GM21786 (cell line): Measurements from ENCODE around the gene CDKN2B-AS1.
A peak's percentile ranks its signal among the peaks of the same experiment; 100 is the strongest.

Source experiments
- ATAC-seq: cut with Tn5 transposase; IDR thresholded peaks from one replicate; pipeline ENCODE4 v1.9.1; 2021; ENCODE audit not compliant: unreplicated experiment

CDKN2B-AS1 gene

DNA sequence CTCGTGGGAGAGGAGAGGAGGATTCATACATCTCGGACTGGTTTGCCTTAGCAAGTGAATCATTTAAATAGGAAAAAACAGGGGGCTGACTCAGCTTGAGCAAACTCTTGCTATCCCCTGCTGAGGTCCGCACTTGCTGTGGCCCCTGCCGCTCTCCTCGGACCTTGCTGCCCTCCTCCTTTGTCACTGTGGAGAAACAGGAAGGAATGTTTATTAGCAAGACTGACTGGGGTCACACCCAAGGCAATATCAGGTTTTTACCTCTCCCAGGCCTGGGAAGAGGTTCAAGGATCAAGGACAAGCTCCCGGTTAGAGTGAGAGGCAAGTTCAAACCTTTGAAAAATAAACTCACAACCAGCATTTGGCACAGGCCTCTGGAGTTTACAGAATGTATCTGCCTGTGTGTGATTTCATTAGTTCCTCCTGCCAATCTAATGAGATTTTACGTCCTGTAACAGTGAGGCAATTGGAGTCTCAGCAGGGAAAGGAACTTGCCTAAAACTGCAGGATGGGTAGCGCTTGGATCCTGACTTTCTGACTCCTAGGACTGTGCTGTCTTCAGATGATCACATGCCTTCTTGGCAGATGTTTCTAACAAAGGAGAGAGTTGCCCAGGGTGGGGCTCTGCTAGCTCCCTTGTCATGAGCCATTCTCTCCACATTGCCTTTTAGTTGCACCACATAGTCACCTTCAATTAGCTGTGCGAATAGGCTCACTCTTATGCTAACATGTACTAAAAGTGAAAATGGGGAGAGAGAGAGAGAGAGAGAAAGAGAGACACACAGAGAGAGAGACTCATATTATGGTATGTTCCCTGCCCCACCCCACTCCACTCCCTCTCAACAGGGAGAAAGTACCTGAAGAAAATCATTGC lies 123.2 kb downstream of the CDKN2B-AS1 start:
- ATAC-seq = no peak

DNA sequence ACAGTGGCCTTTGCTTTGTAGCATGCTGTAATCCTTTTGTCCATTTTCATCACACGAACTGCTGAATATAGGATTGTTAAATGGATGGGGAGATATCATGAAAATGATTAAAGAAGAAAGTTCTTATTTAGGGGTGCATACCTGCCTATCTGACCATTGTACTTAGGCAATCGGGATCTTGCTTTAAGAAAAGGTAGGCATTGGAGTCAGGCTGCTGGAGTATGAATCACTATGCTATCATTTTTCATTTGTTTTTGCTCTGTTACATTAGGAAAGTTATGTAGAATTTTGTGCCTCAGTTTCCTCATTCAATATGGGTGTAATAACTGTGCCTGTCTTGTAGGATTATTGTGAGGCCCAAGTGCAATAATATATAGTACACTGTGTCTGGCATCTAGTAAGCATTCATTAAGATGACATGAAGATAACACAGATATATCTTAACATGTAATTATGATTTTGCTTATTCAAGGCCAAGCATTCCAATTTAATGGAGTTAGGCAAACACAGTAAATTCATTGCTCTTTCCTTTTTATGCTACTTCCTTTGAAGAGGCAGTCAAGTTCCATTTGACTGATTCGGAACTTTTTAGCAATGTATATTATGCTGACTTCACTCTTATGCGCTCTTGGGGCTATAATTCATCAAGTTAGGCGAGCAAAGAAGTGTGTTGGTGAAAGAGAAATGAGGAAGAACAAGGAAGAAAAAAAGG lies 124.4 kb downstream of the CDKN2B-AS1 start:
- ATAC-seq = no peak

DNA sequence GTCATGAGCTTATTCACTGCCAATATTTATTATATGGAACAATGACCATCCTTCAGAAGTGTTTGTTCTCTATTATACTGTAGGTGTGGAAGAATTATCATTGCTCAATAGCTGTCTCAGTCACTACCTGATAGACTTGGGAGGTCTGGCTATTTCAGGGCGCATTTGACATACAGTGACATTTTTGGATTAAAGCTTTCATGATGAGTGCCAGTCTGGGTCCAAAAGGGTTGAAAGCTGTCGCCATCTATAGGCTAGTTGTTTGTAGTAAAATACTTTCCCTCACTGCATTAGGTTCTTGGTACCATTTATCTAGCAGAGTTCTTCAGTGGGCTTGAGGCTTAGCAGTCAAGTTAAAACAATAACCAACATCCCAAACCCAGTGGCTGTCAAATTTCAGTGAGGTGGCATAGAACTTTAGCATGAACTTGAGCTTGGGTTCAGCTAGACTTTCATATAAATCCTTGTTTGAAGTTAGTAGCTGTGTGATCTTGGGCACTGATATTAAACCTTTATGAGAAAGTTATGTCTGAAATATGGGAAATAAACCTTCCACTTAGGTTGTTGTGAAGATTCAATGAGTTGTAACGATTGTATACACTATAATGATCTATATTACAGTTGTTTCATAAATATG lies 125.0 kb downstream of the CDKN2B-AS1 start:
- peak; percentile 66 for ATAC-seq

DNA sequence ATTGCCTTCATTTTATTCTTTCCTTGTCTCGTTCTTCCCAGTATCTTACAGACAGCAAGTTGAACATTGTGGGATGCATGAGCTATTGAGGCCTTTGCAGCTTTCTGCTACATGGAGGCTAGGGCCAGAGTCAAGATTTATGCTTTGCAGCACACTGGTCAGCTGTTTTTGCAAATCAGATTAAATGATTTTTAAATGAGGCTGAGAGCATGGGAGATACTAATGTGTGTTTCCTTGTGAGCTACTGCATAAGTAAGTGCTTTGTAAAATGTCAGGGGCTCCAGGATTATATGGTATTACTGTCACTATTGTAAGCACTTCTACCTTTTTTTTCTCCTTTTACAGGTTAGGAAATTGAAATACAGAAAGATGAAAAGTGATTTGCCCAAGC lies 125.6 kb downstream of the CDKN2B-AS1 start:
- ATAC-seq = no peak

DNA sequence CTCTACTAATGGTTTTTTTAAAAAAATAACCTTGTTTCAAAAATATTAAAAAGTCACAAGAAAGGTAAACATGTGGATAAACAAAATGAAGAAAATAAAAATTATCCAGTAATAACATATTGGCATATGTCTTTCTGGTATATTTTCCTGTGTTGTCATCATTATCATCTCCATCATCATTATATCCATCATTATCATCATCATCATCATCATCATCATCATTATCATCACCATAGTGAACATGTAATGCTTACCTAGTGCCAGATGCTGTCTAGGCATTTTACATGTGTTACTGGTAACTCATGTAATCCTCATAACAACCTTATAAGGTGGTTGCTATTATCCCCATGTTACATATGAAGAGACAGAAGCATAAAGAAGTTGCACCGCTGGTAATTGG lies 126.0 kb downstream of the CDKN2B-AS1 start:
- no peak for ATAC-seq

DNA sequence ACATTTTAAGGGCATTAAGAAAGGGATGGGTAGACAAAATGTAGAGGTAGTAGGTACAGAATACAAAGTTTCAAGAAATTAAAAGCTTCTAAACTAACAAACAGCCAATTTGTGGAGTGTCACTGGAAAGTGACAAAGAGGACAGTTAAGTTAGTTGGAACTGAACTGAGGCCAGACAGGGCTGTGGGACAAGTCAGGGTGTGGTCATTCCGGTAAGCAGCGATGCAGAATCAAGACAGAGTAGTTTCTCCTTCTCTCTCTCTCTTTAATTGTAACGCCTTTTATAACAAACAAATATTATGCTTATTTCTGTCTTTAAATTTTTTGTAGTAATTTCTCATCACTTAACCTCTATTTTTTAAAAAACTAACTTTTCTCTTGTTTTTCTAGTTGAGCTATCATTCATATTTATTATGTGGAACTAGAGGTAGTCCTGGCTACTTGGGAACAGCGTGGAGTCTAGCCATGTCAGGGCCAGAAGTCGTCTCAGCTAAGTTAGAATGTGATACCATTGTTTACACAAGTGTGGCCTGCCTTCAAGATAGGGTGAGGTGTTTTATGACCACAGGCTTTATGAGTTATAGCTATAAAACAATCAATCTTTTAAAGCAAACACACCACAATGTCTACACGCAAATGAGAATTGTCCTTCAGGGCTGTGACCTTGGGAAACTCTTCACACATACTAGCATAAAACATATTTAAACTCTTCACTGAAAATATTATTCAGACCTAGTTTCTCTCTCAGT lies 129.8 kb downstream of the CDKN2B-AS1 start:
- ATAC-seq = no peak

DNA sequence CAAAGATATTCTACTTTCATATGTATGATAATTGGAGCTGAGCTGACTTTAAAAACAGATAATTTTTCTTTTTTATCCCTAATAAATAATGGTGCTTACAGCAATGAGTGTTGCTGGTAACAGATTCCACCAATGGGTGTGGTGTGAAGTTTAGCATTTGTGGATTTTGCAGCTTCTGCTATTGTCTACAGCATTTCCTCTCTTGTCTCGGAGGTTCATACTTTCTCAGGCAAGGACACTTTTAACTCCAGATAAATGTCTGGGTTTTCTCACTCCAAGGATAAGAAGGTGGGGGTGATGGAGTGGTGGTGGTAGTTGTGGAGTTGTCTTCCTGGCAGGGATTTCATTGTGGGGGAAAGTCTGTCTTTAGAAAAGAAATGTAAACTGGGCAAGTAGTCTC lies 134.5 kb downstream of the CDKN2B-AS1 start:
- no peak for ATAC-seq

DNA sequence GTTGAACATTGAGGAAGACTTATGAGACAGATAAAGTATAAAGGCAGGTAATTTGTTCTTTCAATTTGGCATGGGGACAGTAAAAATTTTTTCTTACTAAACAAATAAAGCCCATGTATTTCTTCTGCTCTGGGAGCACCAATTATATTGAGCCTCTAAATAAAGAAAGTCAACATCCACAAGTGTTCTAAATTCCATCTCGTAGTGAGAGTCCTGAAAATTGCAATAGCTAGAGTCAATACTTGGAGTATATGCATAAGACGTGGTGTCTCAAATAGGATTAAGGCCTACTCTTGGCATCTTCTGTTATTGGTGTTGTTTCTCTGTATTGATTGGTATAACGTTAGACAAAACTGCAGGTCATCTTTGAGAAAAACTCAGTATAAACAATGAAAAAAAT lies 135.0 kb downstream of the CDKN2B-AS1 start:
- ATAC-seq = no peak

DNA sequence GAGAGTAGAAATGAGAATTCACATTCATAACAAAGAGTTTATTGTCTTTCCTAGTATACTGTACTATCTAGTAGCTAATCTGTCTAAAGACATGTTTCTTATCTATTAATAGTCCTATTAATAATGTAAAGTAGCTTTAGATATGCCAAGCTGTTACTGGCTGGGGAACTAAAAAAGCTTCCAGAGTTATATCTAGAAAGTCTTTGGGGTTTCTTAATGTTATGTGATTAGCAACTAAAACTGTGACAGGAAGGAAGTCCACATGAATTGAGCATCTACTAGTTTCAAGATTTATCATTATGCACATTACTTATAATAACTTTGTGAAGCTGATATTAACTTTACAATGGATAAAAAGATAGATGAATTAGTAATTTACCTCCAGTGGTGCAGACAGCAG lies 137.2 kb downstream of the CDKN2B-AS1 start:
- ATAC-seq = no peak

DNA sequence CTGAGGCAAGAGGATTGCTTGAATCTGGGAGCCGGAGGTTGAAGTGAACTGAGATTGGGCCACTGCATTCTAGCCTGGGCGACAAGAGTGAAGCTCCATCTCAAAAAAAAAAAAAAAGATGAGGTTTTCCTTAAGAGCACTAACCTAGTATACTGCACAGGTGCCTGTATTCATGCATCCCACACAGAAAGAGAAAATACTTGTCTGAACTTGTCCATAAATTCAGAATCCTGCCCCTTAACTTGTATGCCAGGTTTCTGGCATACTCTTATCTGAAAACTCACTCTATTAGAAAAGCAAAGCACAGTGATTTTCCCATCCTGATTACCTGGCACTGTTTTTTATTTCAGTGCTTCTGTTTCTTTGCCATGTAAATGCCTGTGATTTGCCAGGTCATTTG lies 139.8 kb downstream of the CDKN2B-AS1 start:
- no peak for ATAC-seq

DNA sequence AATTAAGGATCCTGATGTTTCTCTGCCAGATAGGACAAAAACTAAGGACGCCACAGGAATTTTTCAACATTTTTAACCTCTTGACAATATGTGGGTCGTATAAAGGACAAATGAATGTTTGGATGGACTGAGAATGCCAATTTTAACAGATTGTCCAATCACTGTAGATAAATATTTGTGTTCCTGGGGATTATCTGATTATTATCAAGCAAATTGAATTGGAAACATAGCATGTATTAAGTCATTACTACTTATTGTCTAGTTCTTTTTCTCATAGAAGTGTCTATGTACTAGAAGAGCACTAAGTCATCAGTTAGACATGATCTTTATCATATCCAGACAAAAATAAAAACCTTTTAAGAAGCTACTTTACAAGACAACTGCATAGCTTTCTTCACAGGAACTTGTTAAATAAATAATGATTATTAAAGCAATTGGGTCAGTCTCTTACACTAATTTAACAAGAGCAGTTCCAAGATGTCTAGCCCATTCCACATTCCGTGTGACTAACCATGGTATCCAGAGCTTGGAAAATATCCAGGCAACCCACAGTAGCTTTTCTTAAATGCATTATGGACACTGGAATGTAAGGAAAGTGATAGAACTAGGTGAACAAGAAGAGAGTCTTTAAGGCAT lies 142.0 kb downstream of the CDKN2B-AS1 start:
- no peak for ATAC-seq

DNA sequence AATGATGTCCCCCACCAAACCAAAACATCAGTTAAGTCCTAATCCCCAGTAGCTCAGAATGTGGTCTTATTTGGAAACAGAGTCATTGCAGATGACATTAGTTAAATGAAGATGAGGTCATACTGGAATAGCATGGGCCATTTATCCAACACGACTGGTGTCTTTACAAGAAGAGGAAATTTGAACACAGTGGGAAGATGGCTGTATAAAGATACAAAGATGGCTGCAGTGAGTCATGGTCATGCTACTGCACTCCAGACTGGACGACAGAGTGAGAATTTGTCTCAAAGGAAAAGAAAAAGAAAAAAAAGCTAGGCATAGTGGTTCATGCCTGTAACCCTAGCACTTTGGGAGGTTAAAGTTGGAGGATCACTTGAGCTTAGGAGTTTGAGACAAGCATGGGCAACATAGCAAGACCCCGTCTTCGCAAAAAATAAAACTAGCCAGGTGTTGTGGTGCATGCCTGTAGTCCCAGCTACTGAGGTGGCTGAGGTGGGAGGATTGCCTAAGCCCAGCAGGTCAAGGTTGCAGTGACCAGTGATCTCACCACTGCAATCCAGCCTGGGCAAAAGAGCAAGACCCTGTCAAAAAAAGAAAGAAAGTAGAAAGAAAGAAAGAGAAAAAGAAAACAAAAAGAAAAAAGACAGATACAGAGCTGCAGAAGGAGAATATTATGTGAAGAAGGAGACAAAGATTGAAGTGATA lies 144.5 kb downstream of the CDKN2B-AS1 start:
- no peak for ATAC-seq

DNA sequence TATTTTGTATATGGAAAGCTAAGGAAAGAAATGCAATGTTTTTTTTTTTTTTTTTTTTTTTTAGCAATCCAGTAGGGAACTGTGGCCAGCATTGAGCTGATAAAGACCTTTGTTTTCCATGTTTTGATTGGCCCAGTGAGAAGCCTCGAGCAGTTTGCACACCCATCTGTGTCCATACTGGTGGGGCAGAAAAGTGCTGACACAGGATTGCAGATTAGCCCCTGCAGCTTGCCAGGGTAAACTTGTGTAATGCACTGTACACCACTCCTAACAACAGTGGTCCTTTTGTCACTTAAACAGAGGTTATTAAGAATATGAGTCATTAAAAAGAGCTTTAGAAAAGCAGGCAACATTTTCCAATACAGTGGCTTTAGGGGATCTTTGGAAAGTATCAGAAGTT lies 147.3 kb downstream of the CDKN2B-AS1 start:
- no peak for ATAC-seq

DNA sequence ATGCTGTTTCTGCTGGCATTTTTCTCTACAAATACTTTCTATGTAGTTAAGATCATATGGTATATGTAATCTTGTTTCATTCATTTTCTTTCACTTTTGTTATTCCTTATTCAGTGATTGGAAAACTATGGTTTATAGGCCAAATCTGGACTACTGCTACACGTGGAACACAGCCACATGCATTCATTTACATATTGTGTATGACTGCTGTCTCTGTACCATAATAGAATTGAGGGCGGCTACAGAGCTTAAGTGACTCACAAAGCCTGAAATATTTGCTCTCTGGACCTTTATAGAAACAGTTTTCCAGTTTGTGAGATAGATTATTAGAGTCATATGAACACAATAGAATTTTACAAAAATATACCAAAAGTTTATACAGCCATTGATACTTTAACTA lies 148.1 kb downstream of the CDKN2B-AS1 start:
- no peak for ATAC-seq

DNA sequence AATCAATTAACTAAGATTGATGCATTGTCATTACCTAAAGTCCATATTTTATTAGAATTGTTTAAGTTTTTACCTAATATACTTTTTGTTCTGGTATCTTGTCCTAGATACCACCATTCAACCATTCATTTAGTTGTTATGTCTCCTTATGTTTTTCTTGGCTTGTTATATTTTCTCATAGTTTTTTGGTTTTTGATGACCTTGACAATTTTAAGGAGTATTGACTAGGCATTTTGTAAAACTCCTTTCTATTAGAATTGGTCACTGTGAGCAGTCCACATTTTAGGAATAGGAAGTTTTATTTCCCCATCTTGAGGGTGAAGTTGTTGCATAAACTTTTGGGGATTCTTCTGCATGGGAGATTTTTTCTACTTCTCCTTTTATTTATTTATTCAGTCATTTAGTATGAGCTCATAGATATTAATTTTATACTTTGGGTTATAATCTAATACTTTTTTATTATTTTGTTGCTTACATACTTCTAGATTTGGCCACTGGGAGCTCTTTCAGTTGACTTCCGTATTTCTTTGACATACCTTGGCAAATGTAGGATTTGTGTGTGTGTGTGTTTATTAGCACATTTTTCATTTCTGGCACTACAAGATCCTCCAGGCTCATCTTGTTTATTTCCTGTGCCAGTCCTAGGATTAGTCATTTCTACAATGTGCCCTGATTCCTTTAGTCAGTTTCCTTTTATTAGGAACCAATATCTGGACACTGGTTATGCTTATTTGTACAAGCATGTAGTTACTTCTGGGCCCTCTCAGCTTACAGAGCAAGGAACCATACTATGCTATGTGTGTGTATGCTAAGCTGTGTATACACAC lies 149.4 kb downstream of the CDKN2B-AS1 start:
- ATAC-seq = no peak

DNA sequence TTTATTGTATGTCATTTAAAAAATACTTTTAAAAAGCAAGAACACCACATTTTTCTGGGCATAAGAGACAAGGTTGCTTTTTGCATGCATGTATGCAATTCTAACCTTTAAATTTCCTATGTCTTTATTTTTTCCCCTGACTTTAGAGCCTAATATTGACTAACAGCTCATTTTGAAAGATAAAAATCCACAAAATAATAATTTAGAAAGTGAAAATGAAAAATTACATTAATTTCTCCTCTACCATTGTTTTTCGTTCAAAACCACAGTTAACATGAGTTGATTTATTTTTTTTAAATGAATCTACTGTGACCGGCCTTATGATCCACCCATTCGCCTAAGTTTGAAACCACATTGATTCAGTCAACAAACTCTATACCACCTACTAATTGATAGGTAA lies 152.0 kb downstream of the CDKN2B-AS1 start:
- no peak for ATAC-seq

DNA sequence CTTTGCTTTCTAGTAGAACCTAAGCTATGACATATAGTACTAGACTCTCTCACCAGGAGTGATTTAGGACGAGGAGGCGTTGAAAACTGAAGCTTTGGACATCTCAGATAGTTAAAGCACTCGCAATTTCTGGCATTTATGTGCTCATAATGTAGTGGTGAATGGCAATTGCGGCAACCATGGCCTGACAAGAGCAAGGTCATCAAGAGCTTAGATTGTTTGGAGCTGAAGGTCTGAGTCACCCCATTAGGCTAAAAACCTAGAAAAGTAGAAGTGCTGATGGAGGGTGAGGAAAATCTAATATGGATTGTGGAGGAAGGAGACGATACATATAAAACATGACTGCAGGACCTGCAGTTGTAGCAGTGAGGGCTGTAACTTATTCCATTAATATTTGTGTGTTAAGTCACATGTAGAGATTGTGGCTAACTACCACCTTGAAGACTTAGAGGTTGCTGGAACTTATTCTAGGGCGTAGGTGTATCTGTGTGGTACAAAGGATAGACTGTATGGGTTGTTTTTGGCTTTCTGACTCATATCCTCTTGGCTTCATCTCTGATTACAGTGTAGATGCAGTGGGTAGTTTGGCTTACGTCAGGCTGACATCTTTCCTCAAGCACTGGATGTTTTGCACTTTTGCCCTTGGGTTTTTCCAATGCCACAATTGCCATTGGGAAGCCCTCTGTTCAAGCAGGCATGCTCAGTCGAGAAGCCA lies 153.4 kb downstream of the CDKN2B-AS1 start:
- ATAC-seq = no peak

DNA sequence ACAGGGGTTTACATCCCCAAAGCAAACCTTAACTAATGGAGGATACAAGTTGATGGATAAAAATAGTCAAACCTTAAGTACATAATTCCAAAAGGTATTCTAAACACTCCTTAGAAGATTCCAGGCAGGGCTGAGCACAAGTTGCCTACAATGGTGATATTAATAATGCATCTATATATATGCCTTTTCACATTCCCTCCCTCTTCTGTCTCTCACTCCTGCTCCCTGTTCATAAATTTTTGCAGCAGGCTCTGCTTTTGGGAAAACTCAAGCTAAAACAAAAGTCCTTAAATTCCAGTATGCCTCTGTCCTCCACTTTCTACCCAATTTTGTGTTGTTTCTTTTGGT lies 153.9 kb downstream of the CDKN2B-AS1 start:
- no peak for ATAC-seq
